Measurements from ENCODE around the gene SDHB.

DNA sequence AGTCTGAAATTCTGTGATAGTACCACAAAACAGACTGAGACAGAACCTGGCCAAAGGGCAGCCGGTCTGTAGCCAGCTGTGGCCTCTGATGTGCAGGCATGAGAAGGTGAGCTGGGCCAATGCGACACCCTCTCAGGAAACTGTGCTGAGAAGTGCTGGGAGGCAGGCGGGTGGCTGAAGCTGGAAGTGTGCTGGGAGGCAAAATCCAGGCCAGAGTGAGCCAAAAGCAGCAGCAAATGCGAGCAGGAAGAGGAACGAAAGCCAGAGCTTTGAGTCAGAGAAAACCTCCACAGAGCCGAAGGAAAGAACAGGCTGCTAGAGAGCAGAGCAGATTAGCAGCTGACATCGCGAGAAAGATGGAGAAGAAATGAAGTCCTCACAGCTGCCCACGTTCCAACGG is 31.9 kb downstream of the SDHB start:
- TF ChIP-seq POLR2AphosphoS5 (IDR thresholded peaks at IDR 0.05): no peak
- no peak for TF ChIP-seq POLR2A (IDR thresholded peaks at IDR 0.05)
- TF ChIP-seq, protein P1, sequence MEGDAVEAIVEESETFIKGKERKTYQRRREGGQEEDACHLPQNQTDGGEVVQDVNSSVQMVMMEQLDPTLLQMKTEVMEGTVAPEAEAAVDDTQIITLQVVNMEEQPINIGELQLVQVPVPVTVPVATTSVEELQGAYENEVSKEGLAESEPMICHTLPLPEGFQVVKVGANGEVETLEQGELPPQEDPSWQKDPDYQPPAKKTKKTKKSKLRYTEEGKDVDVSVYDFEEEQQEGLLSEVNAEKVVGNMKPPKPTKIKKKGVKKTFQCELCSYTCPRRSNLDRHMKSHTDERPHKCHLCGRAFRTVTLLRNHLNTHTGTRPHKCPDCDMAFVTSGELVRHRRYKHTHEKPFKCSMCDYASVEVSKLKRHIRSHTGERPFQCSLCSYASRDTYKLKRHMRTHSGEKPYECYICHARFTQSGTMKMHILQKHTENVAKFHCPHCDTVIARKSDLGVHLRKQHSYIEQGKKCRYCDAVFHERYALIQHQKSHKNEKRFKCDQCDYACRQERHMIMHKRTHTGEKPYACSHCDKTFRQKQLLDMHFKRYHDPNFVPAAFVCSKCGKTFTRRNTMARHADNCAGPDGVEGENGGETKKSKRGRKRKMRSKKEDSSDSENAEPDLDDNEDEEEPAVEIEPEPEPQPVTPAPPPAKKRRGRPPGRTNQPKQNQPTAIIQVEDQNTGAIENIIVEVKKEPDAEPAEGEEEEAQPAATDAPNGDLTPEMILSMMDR (IDR thresholded peaks at IDR 0.05): no peak

All from sigmoid colon (tissue), 4 donors.